HEK293 (cell line): ENCODE measurements around the gene PCDH19.

ENCODE experiments used
- CTCF ChIA-PET: fragments of 350-600 bp; formaldehyde crosslinking; extraction: SDS; loops from one replicate; lab custom pipeline; 2021; ENCODE audit warnings: antibody characterized with exemption; lab: Yijun Ruan, JAX
- POLR2A ChIA-PET: fragments of 300-600 bp; formaldehyde crosslinking; extraction: SDS; loops from one replicate; lab custom pipeline; 2020; ENCODE audit warnings: antibody characterized with exemption, inconsistent platforms; lab: Yijun Ruan, JAX
- H3K27ac ChIP-seq: fragments of 200-500 bp; sonication (Bioruptor generic); 2 replicates; pipeline ENCODE4 v1.5.1; 2014; ENCODE audit warnings: low read depth, low read length, control low read depth, inconsistent platforms; ENCODE audit errors: extremely low read depth
- H3K36me3 ChIP-seq, 2 experiments: fragments of 200-500 bp in 1 of 2; sonication (Bioruptor generic) in 1 of 2; 1 replicate in 1 of 2; 2 replicates in 1 of 2; pipeline ENCODE4 v1.5.1; 2014 to 2017; ENCODE audit warnings: inconsistent platforms in 2 of 2, low read length in 2 of 2; ENCODE audit not compliant: control insufficient read depth in 2 of 2, insufficient read depth in 1 of 2
- H3K4me1 ChIP-seq: fragments of 200-500 bp; sonication (Bioruptor generic); 2 replicates; pipeline ENCODE4 v1.5.1; 2014; ENCODE audit warnings: mild to moderate bottlenecking, low read length, inconsistent platforms; ENCODE audit not compliant: control insufficient read depth, insufficient read depth
- H3K4me3 ChIP-seq: 2 replicates; pipeline ENCODE4 v1.5.1; 2011; ENCODE audit warnings: low read depth, mild to moderate bottlenecking, control low read depth, low read length, moderate library complexity
- H3K9me3 ChIP-seq: fragments of 200-500 bp; sonication (Bioruptor generic); 2 replicates; pipeline ENCODE4 v1.5.1; 2014; ENCODE audit warnings: low read depth, low read length, inconsistent platforms; ENCODE audit not compliant: control insufficient read depth, insufficient read depth
- EGR2 ChIP-seq: fragments of 450-650 bp; formaldehyde crosslinking; IDR thresholded peaks from 2 replicates; pipeline ENCODE4 v1.5.1; 2016; ENCODE audit warnings: low read depth, missing biosample characterization, missing genetic modification characterization
- GLIS1 ChIP-seq: fragments of 450-650 bp; formaldehyde crosslinking; IDR thresholded peaks from 2 replicates; pipeline ENCODE4 v1.5.1; 2016; ENCODE audit warnings: missing biosample characterization, missing genetic modification characterization
- MEIS1 ChIP-seq: sonication (generic); formaldehyde crosslinking; IDR thresholded peaks from 2 replicates; pipeline ENCODE4 v1.8.1; 2022; ENCODE audit warnings: missing genetic modification reagents, mild to moderate bottlenecking, borderline replicate concordance
- OVOL3 ChIP-seq: fragments of 450-650 bp; formaldehyde crosslinking; IDR thresholded peaks from 2 replicates; pipeline ENCODE4 v1.5.1; 2016; ENCODE audit warnings: missing biosample characterization, missing genetic modification characterization
- PATZ1 ChIP-seq: fragments of 450-650 bp; formaldehyde crosslinking; IDR thresholded peaks from 2 replicates; pipeline ENCODE4 v1.5.1; 2016; ENCODE audit warnings: missing biosample characterization, missing genetic modification characterization
- WT1 ChIP-seq: fragments of 450-650 bp; formaldehyde crosslinking; IDR thresholded peaks from 2 replicates; pipeline ENCODE4 v1.5.1; 2016; ENCODE audit warnings: missing biosample characterization, missing genetic modification characterization
- ZBTB20 ChIP-seq: fragments of 450-650 bp; formaldehyde crosslinking; IDR thresholded peaks from 2 replicates; pipeline ENCODE4 v1.5.1; 2016; ENCODE audit warnings: missing biosample characterization, missing genetic modification characterization
- ZBTB49 ChIP-seq: fragments of 450-650 bp; formaldehyde crosslinking; IDR thresholded peaks from 2 replicates; pipeline ENCODE4 v1.5.1; 2016; ENCODE audit warnings: missing biosample characterization, missing genetic modification characterization, low read depth
- ZIC2 ChIP-seq: fragments of 450-650 bp; formaldehyde crosslinking; IDR thresholded peaks from 2 replicates; pipeline ENCODE4 v1.5.1; 2016; ENCODE audit warnings: missing biosample characterization, missing genetic modification characterization
- ZNF211 ChIP-seq: fragments of 450-650 bp; formaldehyde crosslinking; IDR thresholded peaks from 2 replicates; pipeline ENCODE4 v1.5.1; 2016; ENCODE audit warnings: low read depth, missing biosample characterization, missing genetic modification characterization
- ZNF221 ChIP-seq: fragments of 450-650 bp; formaldehyde crosslinking; IDR thresholded peaks from 2 replicates; pipeline ENCODE4 v1.5.1; 2017; ENCODE audit warnings: missing biosample characterization, missing genetic modification characterization, borderline replicate concordance
- ZNF274 ChIP-seq, 2 experiments: fragments of 200-500 bp in 1 of 2; fragments of 450-650 bp in 1 of 2; sonication (Bioruptor generic) in 1 of 2; formaldehyde crosslinking in 1 of 2; IDR thresholded peaks; 2 replicates each; pipeline versions ENCODE4 v1.5.1 to v1.6.1; 2014 to 2016; ENCODE audit warnings: borderline replicate concordance in 1 of 2, inconsistent platforms in 1 of 2, low read length in 1 of 2, missing biosample characterization in 1 of 2, missing genetic modification characterization in 1 of 2
- ZNF280C ChIP-seq: fragments of 450-650 bp; formaldehyde crosslinking; IDR thresholded peaks from 2 replicates; pipeline ENCODE4 v1.5.1; 2016; ENCODE audit warnings: missing biosample characterization, missing genetic modification characterization
- ZNF280D ChIP-seq: fragments of 450-650 bp; formaldehyde crosslinking; IDR thresholded peaks from 2 replicates; pipeline ENCODE4 v1.5.1; 2016; ENCODE audit warnings: missing biosample characterization, missing genetic modification characterization
- ZNF335 ChIP-seq: fragments of 450-650 bp; formaldehyde crosslinking; conservative IDR thresholded peaks from 2 replicates; pipeline ENCODE4 v1.5.1; 2016; ENCODE audit warnings: missing biosample characterization, missing genetic modification characterization
- ZNF404 ChIP-seq: fragments of 450-650 bp; formaldehyde crosslinking; IDR thresholded peaks from 2 replicates; pipeline ENCODE4 v1.5.1; 2017; ENCODE audit warnings: missing biosample characterization, missing genetic modification characterization
- ZNF548 ChIP-seq: fragments of 450-650 bp; formaldehyde crosslinking; IDR thresholded peaks from 2 replicates; pipeline ENCODE4 v1.5.1; 2016; ENCODE audit warnings: missing biosample characterization, missing genetic modification characterization
- TF ChIP-seq, protein P1 (sequence below): fragments of 450-650 bp; formaldehyde crosslinking; optimal IDR thresholded peaks from 2 replicates; pipeline ENCODE3; 2016; ENCODE audit warnings: missing biosample characterization, mild to moderate bottlenecking, missing genetic modification characterization
- TF ChIP-seq, protein P2 (sequence below): fragments of 450-650 bp; formaldehyde crosslinking; IDR thresholded peaks from 2 replicates; pipeline ENCODE4 v1.5.1; 2017; ENCODE audit warnings: missing biosample characterization, missing genetic modification characterization

The PCDH19 gene

GRCh38 chrX:100410901-100411801 lies 1.1 kb upstream of the PCDH19 start:
- CTCF ChIA-PET = interaction anchor here (0.6 to 3.5 kb wide), 6 partner anchors 36 to 1109 kb away, joined by 3 to 30 read pairs (median 4); no protein-coding TSS in a partner anchor
- H3K27ac ChIP-seq = no peak overlapping the region
- H3K36me3 ChIP-seq = peaks cover 0 to 22% of the 10 kb centered on the region in 2 experiments; a peak in 1 of 3 replicates
- POLR2A ChIA-PET = no interaction called here
- no peaks in the 10 kb centered on the region; the same call in 1 of the 2 replicates for H3K9me3 ChIP-seq
- no peak overlapping the region; the same call in 1 of the 2 replicates for H3K4me3 ChIP-seq
- TF ChIP-seq ZNF335 (tag by site-specific recombination) = peak; percentile 38; the same call in 1 of the 2 replicates
- no peak for TF ChIP-seq ZNF211 (tag by site-specific recombination)
- TF ChIP-seq MEIS1 (CRISPR knock-in tag) = no peak
- peak; percentile 13; the same call in 1 of the 2 replicates for TF ChIP-seq GLIS1 (tag by site-specific recombination)
- TF ChIP-seq ZNF280C (tag by site-specific recombination) = no peak
- TF ChIP-seq, protein P1, sequence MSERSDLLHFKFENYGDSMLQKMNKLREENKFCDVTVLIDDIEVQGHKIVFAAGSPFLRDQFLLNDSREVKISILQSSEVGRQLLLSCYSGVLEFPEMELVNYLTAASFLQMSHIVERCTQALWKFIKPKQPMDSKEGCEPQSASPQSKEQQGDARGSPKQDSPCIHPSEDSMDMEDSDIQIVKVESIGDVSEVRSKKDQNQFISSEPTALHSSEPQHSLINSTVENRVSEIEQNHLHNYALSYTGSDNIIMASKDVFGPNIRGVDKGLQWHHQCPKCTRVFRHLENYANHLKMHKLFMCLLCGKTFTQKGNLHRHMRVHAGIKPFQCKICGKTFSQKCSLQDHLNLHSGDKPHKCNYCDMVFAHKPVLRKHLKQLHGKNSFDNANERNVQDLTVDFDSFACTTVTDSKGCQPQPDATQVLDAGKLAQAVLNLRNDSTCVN (tag by site-specific recombination) = peak; percentile 26
- no peak for TF ChIP-seq ZNF274 (IDR thresholded peaks at IDR 0.05; ENCODE audit: low read length)
- no peak for TF ChIP-seq ZNF274 (tag by site-specific recombination; IDR thresholded peaks at IDR 0.05; ENCODE audit: borderline replicate concordance)
- TF ChIP-seq WT1 = no peak
- no peak for TF ChIP-seq ZBTB49 (tag by site-specific recombination)
- TF ChIP-seq PATZ1 (tag by site-specific recombination) = no peak
- TF ChIP-seq EGR2 (tag by site-specific recombination) = no peak
- peak; percentile 51; the same call in 1 of the 2 replicates for TF ChIP-seq ZBTB20
- no peak for TF ChIP-seq ZNF404
- no peak for TF ChIP-seq ZNF548 (tag by site-specific recombination)
- no peak for TF ChIP-seq OVOL3 (tag by site-specific recombination)
- no peak for TF ChIP-seq ZNF221
- TF ChIP-seq, protein P2, sequence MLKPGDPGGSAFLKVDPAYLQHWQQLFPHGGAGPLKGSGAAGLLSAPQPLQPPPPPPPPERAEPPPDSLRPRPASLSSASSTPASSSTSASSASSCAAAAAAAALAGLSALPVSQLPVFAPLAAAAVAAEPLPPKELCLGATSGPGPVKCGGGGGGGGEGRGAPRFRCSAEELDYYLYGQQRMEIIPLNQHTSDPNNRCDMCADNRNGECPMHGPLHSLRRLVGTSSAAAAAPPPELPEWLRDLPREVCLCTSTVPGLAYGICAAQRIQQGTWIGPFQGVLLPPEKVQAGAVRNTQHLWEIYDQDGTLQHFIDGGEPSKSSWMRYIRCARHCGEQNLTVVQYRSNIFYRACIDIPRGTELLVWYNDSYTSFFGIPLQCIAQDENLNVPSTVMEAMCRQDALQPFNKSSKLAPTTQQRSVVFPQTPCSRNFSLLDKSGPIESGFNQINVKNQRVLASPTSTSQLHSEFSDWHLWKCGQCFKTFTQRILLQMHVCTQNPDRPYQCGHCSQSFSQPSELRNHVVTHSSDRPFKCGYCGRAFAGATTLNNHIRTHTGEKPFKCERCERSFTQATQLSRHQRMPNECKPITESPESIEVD (tag by site-specific recombination) = no peak
- TF ChIP-seq ZNF280D (tag by site-specific recombination) = no peak
- TF ChIP-seq ZIC2 = 0 out of 2 replicates have a peak, but pooled peaks have one; percentile 19
- TF ChIP-seq, all 188 proteins: peak for 5
- H3K4me1 ChIP-seq = no peaks in the 10 kb centered on the region
